Measurements from ENCODE around the gene TWF2. TPM values are rescaled to one million over a fixed set of nuclear protein-coding genes. Genes with fewer than 3 reads are reported as not detected.

Gene TWF2
- total and polyA plus RNA-seq, 9 of the 15 experiments (the other 6 are each of a cell fraction or from before 2014, with no cell fraction given): 0.11 to 61.9 (median 29.7) TPM

DNA sequence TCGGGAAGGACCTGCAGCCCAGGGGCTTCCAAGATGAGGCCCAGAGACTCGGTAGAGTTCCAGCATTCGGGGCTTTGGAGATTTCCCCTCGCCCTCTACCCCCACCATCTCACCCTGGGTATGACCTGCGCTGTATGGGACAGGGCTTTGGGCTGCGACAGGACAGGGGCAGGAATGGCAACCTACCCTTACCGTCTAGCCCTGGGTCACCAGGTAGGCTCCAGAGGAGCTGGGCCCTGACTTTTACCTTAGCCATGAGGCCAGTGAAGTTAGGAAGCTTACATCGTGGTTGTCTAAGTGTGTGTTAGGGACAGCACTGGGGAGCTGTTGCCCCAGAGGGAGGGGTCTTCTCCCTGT lies 7.3 kb upstream of the TWF2 start (continued):
- no peak for TF ChIP-seq DMBX1 (CRISPR knock-in tag; IDR thresholded peaks at IDR 0.05; ENCODE audit: borderline replicate concordance)

DNA sequence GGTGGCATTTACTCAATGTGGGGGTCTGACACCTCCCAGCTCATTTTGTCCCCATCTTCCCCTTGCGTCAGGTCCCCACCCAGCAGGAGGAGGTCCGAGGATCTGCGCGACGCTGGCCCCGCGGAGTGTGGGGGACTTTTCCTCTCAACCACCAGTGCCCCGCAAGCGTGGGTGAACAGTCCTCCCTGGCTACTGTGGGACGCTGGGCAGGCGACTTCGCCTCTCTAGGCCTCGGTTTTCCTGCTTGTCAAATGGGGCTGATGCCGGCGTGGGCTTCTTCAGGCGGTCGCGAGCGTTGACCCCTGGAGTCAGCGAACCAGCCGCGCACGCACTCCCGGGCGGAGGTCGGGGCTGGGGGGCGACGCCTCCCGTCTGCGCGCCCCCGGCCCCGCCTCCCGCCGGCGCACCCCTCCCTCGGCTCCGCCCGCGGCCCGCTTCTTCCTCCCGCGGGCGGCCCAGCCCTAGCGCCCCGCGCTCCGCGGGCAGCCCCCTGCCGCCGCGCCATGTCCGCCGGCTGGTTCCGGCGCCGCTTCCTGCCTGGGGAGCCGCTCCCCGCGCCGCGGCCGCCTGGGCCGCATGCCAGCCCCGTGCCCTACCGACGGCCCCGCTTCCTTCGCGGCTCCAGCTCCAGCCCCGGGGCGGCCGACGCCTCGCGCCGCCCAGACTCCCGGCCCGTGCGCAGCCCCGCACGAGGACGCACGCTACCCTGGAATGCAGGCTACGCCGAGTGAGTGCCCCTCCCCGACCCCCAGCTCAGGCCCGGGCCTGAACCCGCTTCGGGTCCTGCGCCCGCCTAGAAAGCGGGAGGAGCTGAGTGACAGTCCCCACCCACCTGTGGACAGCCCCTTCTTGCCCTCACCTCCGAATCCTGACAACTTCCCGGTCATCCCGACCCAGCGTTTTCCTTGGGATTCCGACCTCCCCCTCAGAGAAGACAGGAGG lies 6.6 kb upstream of the TWF2 start, which contains the start of gene PPM1M:
TSS of gene PPM1M (plus strand) at position 438 of the 942 bp plus-strand sequence. CDS start at position 504, 66 bp downstream.
- BruUV-seq (replicated peaks): no TSS peak
- CTCF ChIA-PET (ENCODE audit: low intra/inter-chr PET ratio): no interaction called here
- H2AFZ ChIP-seq (ENCODE audit: low read depth, low read length): peak within 1 kb of the TSS; percentile 77
- H3K79me2 ChIP-seq (ENCODE audit: control insufficient read depth, insufficient read depth, low read length): peaks cover 3% of the 10 kb centered on the region; the same call in 1 of the 3 replicates
- POLR2A ChIA-PET: interaction anchor here (1.0 to 1.8 kb wide), 8 partner anchors 10 to 42 kb away, joined by 3 to 8 read pairs (median 5); partner anchors contain the start of genes GLYCTK, TLR9 and WDR82
- DNase-seq (ENCODE audit: extremely low read depth in 1 of 4, low spot score in 3 of 4) (peak; percentile 18 to 83 (median 70)), FAIRE-seq (no peak), ATAC-seq (peak; percentile 52)
- peak within 1 kb of the TSS; percentile 30 to 82; a peak in 3 of 4 replicates for H3K9ac ChIP-seq (ENCODE audit: insufficient read depth in 1 of 2, low read depth in 2 of 2, low read length in 2 of 2)
- peaks cover 22 to 23% of the 10 kb centered on the region in 2 experiments; a peak in 4 of 5 replicates for H3K4me1 ChIP-seq (replicated peaks in 1 of 2; ENCODE audit: control insufficient read depth in 2 of 2, insufficient read depth in 2 of 2, low read length in 2 of 2)
- 0 out of 2 replicates have a peak, but pooled peaks cover 6% of the 10 kb centered on the region for H4K20me1 ChIP-seq (replicated peaks; ENCODE audit: control insufficient read depth, insufficient read depth, low read length)
- H3K9me1 ChIP-seq (ENCODE audit: control insufficient read depth, insufficient read depth, low read length): no peaks in the 10 kb centered on the region
- H3K36me3 ChIP-seq (ENCODE audit: control insufficient read depth, insufficient read depth, low read length): peaks cover 14% of the 10 kb centered on the region; the same call in 2 of the 3 replicates
- peak within 1 kb of the TSS; percentile 72 for H3K4me2 ChIP-seq (ENCODE audit: insufficient read depth, low read length)
- peak within 1 kb of the TSS; percentile 38 for H3K4me3 ChIP-seq
- intact Hi-C loops (cut with micrococcal nuclease) (no loop called here), in situ Hi-C loops (cut with MboI) (no loop called here)
- no peaks in the 10 kb centered on the region for H3K9me3 ChIP-seq (replicated peaks; ENCODE audit: control insufficient read depth, insufficient read depth, low read depth, low read length)
- no peak within 1 kb of the TSS for H3K27ac ChIP-seq (ENCODE audit: extremely low read depth, low read depth, low read length)
- 42% methylated on average over 16 of the region's 98 CpGs for WGBS (ENCODE audit: insufficient coverage, low coverage, missing lambda C conversion rate)
- H3K27me3 ChIP-seq (ENCODE audit: control insufficient read depth in 2 of 2, insufficient read depth in 2 of 2, low read length in 2 of 2): no peaks in the 10 kb centered on the region
- TF ChIP-seq ZNF263 (CRISPR knock-in tag; IDR thresholded peaks at IDR 0.05; ENCODE audit: borderline replicate concordance) (no peak), ZNF668 (CRISPR knock-in tag; IDR thresholded peaks at IDR 0.05) (no peak), PRPF4 (IDR thresholded peaks at IDR 0.05; ENCODE audit: insufficient read depth, low read depth, low read length, poor library complexity, severe bottlenecking) (no peak)
- TF ChIP-seq, protein P1, sequence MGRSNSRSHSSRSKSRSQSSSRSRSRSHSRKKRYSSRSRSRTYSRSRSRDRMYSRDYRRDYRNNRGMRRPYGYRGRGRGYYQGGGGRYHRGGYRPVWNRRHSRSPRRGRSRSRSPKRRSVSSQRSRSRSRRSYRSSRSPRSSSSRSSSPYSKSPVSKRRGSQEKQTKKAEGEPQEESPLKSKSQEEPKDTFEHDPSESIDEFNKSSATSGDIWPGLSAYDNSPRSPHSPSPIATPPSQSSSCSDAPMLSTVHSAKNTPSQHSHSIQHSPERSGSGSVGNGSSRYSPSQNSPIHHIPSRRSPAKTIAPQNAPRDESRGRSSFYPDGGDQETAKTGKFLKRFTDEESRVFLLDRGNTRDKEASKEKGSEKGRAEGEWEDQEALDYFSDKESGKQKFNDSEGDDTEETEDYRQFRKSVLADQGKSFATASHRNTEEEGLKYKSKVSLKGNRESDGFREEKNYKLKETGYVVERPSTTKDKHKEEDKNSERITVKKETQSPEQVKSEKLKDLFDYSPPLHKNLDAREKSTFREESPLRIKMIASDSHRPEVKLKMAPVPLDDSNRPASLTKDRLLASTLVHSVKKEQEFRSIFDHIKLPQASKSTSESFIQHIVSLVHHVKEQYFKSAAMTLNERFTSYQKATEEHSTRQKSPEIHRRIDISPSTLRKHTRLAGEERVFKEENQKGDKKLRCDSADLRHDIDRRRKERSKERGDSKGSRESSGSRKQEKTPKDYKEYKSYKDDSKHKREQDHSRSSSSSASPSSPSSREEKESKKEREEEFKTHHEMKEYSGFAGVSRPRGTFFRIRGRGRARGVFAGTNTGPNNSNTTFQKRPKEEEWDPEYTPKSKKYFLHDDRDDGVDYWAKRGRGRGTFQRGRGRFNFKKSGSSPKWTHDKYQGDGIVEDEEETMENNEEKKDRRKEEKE (IDR thresholded peaks at IDR 0.05; ENCODE audit: borderline replicate concordance in 1 of 2, control insufficient read depth in 1 of 2, low read depth in 2 of 2, low read length in 1 of 2): no peak
- TF ChIP-seq, protein P2, sequence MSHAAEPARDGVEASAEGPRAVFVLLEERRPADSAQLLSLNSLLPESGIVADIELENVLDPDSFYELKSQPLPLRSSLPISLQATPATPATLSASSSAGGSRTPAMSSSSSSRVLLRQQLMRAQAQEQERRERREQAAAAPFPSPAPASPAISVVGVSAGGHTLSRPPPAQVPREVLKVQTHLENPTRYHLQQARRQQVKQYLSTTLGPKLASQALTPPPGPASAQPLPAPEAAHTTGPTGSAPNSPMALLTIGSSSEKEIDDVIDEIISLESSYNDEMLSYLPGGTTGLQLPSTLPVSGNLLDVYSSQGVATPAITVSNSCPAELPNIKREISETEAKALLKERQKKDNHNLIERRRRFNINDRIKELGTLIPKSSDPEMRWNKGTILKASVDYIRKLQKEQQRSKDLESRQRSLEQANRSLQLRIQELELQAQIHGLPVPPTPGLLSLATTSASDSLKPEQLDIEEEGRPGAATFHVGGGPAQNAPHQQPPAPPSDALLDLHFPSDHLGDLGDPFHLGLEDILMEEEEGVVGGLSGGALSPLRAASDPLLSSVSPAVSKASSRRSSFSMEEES (CRISPR knock-in tag; IDR thresholded peaks at IDR 0.05): no peak
- TF ChIP-seq, protein P3, sequence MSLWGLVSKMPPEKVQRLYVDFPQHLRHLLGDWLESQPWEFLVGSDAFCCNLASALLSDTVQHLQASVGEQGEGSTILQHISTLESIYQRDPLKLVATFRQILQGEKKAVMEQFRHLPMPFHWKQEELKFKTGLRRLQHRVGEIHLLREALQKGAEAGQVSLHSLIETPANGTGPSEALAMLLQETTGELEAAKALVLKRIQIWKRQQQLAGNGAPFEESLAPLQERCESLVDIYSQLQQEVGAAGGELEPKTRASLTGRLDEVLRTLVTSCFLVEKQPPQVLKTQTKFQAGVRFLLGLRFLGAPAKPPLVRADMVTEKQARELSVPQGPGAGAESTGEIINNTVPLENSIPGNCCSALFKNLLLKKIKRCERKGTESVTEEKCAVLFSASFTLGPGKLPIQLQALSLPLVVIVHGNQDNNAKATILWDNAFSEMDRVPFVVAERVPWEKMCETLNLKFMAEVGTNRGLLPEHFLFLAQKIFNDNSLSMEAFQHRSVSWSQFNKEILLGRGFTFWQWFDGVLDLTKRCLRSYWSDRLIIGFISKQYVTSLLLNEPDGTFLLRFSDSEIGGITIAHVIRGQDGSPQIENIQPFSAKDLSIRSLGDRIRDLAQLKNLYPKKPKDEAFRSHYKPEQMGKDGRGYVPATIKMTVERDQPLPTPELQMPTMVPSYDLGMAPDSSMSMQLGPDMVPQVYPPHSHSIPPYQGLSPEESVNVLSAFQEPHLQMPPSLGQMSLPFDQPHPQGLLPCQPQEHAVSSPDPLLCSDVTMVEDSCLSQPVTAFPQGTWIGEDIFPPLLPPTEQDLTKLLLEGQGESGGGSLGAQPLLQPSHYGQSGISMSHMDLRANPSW (CRISPR knock-in tag; IDR thresholded peaks at IDR 0.05): no peak
- TF ChIP-seq, protein P4, sequence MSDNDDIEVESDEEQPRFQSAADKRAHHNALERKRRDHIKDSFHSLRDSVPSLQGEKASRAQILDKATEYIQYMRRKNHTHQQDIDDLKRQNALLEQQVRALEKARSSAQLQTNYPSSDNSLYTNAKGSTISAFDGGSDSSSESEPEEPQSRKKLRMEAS (CRISPR knock-in tag; IDR thresholded peaks at IDR 0.05): peak; percentile 60

Measured in K562 (cell line).